Loucy (cell line): ENCODE measurements around the gene PARD3B.

Experiments
- EZH2phosphoT487 ChIP-seq: fragments of 200-600 bp; IDR thresholded peaks from 2 replicates; pipeline ENCODE4 v1.6.1; 2018; ENCODE audit warnings: antibody characterized with exemption, mild to moderate bottlenecking, moderate library complexity, borderline replicate concordance
- TF ChIP-seq, protein P1 (sequence below): fragments of 200-600 bp; sonication (generic); conservative IDR thresholded peaks from 2 replicates; pipeline ENCODE4 v1.5.1; 2014; ENCODE audit warnings: mild to moderate bottlenecking, antibody characterized with exemption, low read length

DNA sequence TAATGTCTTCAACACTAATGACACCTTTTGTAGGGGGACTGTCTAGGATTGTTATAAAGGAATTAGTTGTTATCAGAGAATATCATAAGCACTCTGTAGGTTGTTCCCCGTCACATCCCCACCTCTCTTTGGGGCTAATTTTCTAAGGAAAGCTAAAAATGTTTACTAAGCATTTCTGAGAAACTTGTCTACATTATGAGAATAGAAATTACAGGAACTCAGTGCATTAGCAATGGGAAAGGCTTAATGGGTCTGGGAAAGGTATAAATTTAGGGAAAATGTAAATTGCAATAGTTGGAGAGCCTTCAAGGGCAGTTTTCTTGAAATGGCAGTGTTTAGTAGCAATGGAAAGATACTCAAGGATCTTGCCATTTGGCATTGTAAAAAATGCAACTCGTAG, 879.8 kb downstream of the PARD3B start:
- TF ChIP-seq, protein P1, sequence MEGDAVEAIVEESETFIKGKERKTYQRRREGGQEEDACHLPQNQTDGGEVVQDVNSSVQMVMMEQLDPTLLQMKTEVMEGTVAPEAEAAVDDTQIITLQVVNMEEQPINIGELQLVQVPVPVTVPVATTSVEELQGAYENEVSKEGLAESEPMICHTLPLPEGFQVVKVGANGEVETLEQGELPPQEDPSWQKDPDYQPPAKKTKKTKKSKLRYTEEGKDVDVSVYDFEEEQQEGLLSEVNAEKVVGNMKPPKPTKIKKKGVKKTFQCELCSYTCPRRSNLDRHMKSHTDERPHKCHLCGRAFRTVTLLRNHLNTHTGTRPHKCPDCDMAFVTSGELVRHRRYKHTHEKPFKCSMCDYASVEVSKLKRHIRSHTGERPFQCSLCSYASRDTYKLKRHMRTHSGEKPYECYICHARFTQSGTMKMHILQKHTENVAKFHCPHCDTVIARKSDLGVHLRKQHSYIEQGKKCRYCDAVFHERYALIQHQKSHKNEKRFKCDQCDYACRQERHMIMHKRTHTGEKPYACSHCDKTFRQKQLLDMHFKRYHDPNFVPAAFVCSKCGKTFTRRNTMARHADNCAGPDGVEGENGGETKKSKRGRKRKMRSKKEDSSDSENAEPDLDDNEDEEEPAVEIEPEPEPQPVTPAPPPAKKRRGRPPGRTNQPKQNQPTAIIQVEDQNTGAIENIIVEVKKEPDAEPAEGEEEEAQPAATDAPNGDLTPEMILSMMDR: no peak
- TF ChIP-seq EZH2phosphoT487: no peak
